NCI-H510A (cell line): Measurements from ENCODE around the gene ZNF827.
A peak's percentile ranks its signal among the peaks of the same experiment; 100 is the strongest.

Experiments
- DNase-seq: peaks from one replicate; lab custom pipeline; 2025; lab: John Stamatoyannopoulos, UW

ZNF827 gene

DNA sequence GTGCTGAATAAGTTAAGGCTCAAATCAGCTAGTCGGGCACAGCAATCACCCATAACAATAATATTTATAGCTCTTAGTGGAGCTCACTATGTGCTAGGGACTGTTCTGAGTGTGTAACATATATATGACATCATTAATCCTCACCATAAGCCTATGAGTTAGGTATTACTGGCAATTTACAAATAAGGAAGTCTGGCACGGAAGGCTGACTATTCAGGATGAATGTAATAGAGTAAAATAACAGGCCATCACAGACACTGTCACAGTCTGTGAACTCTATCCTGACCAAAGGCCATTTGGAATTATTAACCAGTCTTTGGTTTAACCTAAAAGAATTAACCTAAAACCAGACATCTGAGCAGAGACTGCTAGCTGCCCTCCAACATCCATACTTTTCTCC is 139.4 kb downstream of the ZNF827 start:
- no peak for DNase-seq

DNA sequence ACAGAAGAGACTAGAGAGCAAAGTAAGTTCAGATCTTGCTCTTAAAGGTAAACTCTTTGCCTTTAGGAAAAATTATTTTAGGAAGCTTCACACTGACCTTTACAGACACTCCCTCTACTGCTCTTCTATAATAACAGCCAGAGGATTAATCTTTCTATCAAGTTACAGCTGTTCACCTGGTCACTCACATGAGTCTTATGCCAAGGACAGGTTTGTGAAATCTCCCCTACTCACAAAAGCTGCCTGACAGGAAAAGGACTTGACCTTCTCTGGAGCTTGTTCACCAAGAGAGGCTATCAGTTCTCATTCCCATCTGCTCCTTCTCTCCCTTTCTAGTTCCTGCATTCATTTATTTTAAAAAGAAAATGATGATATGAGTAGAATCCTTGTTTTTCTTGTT is 141.3 kb downstream of the ZNF827 start:
- DNase-seq, result peak; percentile 15

- DNase-seq, result no peak
Measured at GRCh38 chr4:145796346-145796745, 142.3 kb downstream of the ZNF827 start.

DNA sequence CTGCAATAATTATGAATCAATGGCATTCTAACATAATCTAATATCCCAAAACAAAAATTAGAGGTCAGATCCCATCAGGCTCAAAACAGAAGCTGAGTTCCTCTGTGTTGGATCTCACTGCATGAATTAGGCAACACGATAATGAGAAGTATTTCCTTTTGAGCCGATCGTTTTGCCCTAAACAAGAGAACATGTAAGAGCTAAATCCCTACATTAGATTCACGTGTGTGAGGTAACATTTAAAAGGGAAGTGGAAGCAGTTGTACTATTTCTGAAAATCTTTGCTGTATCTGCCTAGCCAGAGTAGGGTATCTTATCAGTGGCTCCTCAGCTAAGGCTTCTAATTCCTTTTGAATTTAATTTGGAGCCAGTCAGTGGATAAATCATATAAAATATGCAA is 143.1 kb downstream of the ZNF827 start:
- no peak for DNase-seq

DNA sequence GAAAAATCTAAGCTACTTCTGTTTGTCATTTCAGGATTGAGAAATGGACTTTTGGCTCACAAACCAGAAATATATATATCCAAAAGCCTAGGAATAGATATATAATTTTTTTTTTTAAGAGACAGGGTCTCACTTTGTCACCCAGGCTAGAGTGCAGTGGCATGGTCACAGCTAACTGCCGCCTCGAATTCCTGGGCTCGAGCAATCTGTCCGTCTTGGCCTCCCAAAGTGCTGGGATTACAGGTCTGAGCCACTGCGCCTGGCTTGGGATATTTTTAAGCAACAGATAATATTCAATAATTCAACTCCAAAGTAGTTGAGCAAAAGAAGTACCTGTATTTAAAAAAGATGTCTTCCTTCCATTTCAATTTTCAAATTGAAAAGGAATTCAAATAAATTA is 146.2 kb downstream of the ZNF827 start:
- no peak for DNase-seq

GRCh38 chr4:145791988-145792387 is 146.6 kb downstream of the ZNF827 start:
- DNase-seq, result no peak

GRCh38 chr4:145788755-145789154 is 149.9 kb downstream of the ZNF827 start:
- DNase-seq, result no peak

- no peak for DNase-seq
Measured at GRCh38 chr4:145786830-145787229, 151.8 kb downstream of the ZNF827 start.

GRCh38 chr4:145786261-145786660 is 152.4 kb downstream of the ZNF827 start:
- DNase-seq, result no peak

GRCh38 chr4:145785391-145786008 is 153.1 kb downstream of the ZNF827 start:
- no peak for DNase-seq

DNA sequence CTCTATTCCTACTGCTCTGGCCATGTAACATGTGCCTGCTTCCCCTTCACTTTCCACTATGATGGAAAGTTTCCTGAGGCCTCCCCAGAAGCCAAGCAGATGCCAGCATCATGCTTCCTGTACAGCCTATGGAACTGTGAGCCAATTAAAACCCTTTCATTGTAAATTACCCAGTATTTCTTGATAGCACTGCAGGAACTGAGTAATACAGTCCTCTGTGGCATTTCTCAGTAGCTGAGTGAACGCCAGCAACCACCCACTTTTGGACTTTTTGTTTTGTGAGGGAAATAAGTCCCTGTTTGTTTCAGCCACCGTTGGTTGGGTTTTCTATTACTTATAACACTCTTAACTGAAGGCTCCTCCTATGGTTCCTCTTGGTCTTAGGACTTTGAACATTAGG is 154.6 kb downstream of the ZNF827 start:
- no peak for DNase-seq

DNA sequence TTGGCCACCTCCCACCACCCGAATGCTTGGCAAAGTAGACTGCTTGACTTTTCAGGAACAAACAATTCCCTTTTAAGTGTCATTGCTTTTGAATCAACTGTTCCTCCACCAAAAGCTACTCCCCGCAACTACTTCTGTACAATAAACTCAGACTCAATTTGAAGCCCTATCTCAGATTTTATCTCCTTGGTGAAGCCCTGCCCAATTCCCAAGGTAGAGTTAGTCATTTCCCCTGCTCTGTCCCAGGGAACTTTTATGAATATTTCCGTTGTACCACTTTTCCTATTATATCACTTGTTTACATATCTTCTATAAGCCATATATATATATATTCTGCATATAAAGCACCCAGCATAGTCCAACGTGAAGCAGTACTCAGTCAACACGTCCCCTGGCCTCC is 155.9 kb downstream of the ZNF827 start:
- DNase-seq, result no peak

DNA sequence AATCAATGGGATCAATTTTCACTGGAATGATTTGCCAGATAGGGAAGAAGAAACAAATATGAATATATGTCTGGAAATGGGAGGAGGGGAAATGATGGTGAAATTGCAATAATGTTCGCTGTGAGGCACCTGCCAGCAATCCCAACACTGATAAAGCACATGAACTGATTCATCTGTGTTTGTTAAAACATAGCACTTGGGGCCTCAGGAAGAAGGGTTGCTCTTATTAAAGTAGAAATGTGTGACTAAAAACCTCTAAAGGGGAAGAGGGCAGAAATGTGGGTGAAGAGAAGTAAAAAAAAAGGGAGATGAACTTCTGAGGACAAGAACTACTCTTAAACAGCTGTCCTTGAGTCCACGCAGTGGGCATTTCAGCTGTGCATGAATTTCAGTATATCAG is 157.3 kb downstream of the ZNF827 start:
- DNase-seq, result no peak

GRCh38 chr4:145779319-145779801 is 159.3 kb downstream of the ZNF827 start:
- no peak for DNase-seq

DNA sequence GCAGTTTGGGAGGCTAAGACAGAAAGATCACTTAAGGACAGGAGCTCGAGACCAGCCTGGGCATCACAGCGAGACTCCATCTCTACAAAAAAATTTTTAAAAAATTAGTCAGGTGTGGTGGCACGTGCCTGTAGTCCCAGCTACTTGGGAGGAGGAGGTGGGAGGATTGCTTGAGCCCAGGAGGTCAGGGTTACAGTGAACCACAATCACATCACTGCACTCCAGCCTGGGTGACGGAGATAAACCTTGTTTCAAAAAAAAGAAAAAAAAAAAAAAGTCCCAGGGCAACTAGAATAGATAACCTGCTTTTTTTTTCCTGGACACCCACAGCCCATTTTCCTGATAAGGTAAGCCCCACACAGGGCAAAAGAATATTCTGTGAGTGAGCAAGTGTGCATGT is 162.4 kb downstream of the ZNF827 start:
- no peak for DNase-seq

- no peak for DNase-seq
Measured at GRCh38 chr4:145775406-145775805, 163.2 kb downstream of the ZNF827 start.

DNA sequence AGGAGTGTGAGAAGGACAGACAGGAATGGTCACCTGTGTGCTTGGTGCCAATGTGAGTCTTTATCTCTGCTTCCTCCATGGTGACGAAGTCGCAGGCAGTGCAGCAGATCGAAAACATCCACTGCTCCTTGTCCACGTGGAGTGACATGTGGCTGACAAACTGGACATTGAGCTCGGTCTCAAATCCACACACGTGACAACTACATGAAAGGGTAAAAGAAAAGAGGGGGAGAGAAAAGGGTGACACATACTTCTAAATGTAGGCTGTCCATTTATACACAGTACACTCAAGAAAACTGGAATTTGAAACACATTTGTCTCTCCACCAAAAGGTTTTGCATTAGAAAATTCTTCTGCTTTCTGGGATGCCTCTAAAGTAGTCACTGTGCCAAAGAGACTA is 164.2 kb downstream of the ZNF827 start:
- DNase-seq, result no peak

DNA sequence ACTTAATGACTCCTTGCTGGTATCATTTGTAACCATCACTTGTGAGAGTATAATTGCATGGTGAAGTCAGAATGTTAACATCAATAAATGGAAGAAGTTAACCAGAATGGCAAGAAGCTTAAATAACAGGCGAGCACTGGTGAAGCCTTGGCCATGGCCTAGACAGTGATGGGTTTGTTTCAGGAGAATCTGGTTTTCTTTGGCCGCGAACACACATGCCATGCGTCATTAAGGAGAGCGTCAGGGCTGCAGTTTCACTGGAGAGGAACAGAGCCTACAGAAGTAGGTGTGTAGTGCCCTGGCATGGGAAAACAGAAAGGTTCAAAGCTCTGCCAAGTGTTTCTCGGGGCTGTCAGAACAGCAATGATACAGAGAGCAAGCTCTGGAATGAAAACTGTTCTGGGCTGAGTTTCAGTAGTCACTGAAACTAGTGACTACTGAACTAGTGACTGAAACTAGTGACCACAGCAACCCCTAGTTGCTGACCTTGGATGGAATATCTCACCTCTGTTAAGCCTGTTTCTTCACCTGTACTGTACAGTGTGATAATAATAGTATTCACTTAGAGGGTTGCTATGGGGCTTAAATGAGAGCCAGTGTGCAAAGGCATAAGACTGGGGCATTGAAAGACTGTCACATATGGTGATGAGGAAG is 164.9 kb downstream of the ZNF827 start:
- DNase-seq, result no peak

- DNase-seq, result no peak
Measured at GRCh38 chr4:145772347-145772746, 166.3 kb downstream of the ZNF827 start.

DNA sequence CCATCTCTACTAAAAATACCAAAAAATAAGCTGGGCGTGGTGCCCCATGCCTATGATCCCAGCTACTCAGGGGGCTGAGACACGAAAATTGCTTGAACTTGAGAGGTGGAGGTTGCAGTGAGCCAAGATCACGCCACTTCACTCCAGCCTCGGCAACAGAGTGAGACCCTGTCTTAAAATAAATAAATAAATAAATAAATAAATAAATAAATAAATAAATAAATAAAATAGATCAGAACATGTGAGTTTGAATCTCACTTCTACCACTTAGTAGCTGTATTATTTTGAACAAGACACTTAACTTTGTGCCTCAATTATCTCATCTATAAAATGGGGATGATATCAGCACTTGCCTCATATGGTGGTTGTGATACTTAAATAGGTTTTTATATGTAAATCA is 168.5 kb downstream of the ZNF827 start:
- DNase-seq, result no peak

DNA sequence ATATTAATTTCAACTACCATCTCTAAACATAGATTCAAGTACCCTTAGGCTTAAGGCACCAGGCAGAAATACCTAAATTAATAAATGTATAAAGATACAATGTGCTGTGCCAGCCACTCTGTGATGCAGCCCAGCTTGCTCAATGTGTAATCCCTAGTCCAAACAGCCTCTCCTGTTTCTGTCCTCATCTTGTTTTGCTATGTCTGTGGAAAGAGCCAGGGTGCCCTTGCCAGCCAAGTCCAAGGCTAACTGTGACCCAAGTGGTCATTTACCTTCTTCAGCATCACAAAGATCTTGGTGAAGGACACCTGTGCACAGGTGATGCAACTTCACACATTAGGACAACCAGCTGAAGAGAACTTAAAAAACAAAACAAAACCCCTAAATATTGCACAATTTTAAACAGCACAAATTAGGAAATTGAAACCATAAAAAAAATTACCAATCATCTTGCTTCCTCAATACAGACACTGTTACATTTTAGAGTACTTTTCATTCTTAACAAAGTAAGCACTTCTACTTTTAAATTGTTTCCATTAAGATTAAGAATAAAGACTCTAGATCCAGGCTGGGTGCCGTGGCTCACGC is 169.1 kb downstream of the ZNF827 start:
- DNase-seq, result no peak

GRCh38 chr4:145766273-145766672 is 172.3 kb downstream of the ZNF827 start:
- DNase-seq, result no peak

GRCh38 chr4:145763399-145763798 is 175.2 kb downstream of the ZNF827 start:
- DNase-seq, result no peak

DNA sequence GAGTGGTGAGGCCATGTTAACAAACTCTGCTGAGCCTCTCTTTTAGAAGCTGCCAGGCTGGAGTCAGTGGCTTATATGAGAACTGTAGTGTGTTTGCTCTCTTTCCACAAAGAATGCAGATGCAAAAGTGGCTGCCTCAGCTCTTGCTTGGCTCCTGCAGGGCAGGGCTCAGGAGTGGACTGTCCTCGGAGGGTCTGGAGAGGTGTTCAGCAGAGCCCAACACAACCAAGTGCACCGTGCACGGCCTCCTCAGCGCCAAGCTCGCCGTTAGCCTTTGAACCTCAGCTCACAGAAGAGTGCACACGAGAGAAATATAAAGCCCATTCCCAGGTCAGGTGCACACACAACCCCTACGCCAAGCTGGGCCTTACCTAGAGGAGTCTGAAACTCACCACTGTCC is 175.9 kb downstream of the ZNF827 start:
- DNase-seq, result no peak
